Endothelial cell (in vitro differentiated cells): ENCODE data around the gene IFRD2. TPM values are rescaled to one million over a fixed set of nuclear protein-coding genes. Genes with fewer than 3 reads are reported as not detected.
A peak's percentile ranks its signal among the peaks of the same experiment; 100 is the strongest.

ENCODE experiments used
- DNase-seq: peaks from one replicate; pipeline ENCODE4 v3.0.0; 2021; ENCODE audit warnings: low spot score
- H3K27ac Mint-ChIP-seq: one replicate; pipeline ENCODE4 v1.8.0; 2021; ENCODE audit warnings: mixed read lengths, inconsistent platforms; ENCODE audit not compliant: unreplicated experiment
- H3K27me3 Mint-ChIP-seq: one replicate; pipeline ENCODE4 v1.8.0; 2021; ENCODE audit warnings: mild to moderate bottlenecking, moderate library complexity, mixed read lengths, inconsistent platforms; ENCODE audit not compliant: unreplicated experiment
- H3K36me3 Mint-ChIP-seq: one replicate; pipeline ENCODE4 v1.8.0; 2021; ENCODE audit warnings: mild to moderate bottlenecking, low read depth, mixed read lengths, inconsistent platforms; ENCODE audit not compliant: unreplicated experiment
- H3K4me1 Mint-ChIP-seq: one replicate; pipeline ENCODE4 v1.8.0; 2021; ENCODE audit warnings: mild to moderate bottlenecking, mixed read lengths, inconsistent platforms; ENCODE audit not compliant: unreplicated experiment
- H3K4me3 Mint-ChIP-seq: one replicate; pipeline ENCODE4 v1.8.0; 2021; ENCODE audit warnings: mild to moderate bottlenecking, mixed read lengths, inconsistent platforms; ENCODE audit not compliant: unreplicated experiment
- H3K9me3 Mint-ChIP-seq: one replicate; pipeline ENCODE4 v1.8.0; 2021; ENCODE audit warnings: mixed read lengths, inconsistent platforms; ENCODE audit not compliant: unreplicated experiment
- total RNA-seq: library from RNA; stranded (reverse); fragmentation: NEBNext Ultra II Directional; extraction: Animal tissue kit (Norgen Biotek cat#: 25700); gene quantifications from one replicate; pipeline ENCODE4 v1.2.1, GENCODE V29; 2021; ENCODE audit not compliant: unreplicated experiment
- TF ChIP-seq, protein P1 (sequence below): fragments of 200-600 bp; sonication (generic); IDR thresholded peaks from one replicate; pipeline ENCODE4 v1.5.0; 2021; ENCODE audit warnings: antibody characterized with exemption; ENCODE audit not compliant: unreplicated experiment

IFRD2 gene
- total RNA-seq, 1 donor from 2014 or later: 43.2 TPM

GRCh38 chr3:50243543-50243895, 48.7 kb downstream of the IFRD2 start:
- Mint-ChIP-seq H3K4me1 (peaks cover 80% of the 10 kb centered on the region), H3K4me3 (peak overlapping the region; percentile 85), H3K27me3 (peaks cover 24% of the 10 kb centered on the region), H3K36me3 (peaks cover 27% of the 10 kb centered on the region), H3K27ac (peak overlapping the region; percentile 99), H3K9me3 (no peaks in the 10 kb centered on the region)
- TF ChIP-seq, protein P1, sequence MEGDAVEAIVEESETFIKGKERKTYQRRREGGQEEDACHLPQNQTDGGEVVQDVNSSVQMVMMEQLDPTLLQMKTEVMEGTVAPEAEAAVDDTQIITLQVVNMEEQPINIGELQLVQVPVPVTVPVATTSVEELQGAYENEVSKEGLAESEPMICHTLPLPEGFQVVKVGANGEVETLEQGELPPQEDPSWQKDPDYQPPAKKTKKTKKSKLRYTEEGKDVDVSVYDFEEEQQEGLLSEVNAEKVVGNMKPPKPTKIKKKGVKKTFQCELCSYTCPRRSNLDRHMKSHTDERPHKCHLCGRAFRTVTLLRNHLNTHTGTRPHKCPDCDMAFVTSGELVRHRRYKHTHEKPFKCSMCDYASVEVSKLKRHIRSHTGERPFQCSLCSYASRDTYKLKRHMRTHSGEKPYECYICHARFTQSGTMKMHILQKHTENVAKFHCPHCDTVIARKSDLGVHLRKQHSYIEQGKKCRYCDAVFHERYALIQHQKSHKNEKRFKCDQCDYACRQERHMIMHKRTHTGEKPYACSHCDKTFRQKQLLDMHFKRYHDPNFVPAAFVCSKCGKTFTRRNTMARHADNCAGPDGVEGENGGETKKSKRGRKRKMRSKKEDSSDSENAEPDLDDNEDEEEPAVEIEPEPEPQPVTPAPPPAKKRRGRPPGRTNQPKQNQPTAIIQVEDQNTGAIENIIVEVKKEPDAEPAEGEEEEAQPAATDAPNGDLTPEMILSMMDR: no peak
- DNase-seq: no peak

DNA sequence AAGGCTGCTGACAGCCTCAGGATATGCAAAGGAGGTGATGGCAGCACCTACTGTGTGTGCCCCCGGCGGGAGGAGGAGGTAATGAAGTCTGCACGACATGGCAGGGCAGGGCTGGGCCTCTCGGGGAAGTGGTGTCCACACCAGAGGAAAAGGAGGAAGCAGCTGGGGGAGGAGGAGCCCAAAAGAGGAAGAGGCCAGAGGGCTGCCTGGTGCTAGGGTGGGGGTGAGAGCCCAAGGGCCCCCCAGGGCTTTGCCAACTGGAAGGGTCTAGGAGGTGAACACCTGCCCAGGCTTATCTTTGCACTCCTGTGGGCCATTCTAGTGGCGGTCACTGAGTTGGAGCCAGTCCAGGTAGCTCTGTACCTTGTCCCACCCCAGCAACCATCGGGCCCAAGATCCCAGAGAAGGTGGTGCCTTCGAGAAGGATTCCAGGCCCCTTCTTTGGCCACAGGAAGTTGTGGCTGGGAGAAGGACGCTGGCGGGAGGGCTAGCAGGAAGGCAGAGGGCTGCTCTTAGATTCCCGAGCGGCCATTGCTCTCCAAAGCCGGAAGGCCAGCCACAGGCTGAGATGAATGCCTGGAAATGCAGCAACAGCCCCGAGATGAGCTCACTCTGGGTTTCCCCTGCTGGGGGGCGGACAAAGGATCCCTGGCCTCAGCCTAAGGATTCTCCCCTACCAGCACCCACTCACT, 49.2 kb downstream of the IFRD2 start:
- peak overlapping the region; percentile 87 for H3K4me3 Mint-ChIP-seq
- DNase-seq: peak; percentile 77
- peaks cover 18% of the 10 kb centered on the region for H3K27me3 Mint-ChIP-seq
- H3K27ac Mint-ChIP-seq: peak overlapping the region; percentile 99
- peaks cover 24% of the 10 kb centered on the region for H3K36me3 Mint-ChIP-seq
- H3K9me3 Mint-ChIP-seq: no peaks in the 10 kb centered on the region
- peaks cover 76% of the 10 kb centered on the region for H3K4me1 Mint-ChIP-seq
- TF ChIP-seq, protein P1: no peak

DNA sequence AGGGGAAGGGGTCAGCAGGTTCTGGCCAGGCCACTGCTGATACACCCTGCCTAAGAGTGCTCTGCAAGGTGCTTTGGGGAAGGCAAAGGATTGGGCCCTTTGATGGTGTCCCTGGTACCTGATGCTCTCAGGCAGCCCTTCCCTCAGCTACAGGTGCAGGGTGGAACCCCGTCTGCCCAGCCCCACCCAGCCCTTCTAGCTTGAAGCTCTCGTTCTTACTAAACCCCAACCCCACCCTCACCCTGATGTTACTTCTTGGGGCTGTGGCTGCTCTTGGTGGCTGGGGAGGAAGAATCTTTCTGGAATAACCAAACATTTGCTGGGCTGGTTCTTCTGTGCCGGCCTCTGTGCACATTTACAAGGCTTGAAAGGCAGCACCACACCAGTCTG, 49.9 kb downstream of the IFRD2 start:
- Mint-ChIP-seq H3K4me3 (peak overlapping the region; percentile 87), H3K9me3 (no peaks in the 10 kb centered on the region), H3K27ac (peak overlapping the region; percentile 99), H3K36me3 (peaks cover 29% of the 10 kb centered on the region), H3K4me1 (peaks cover 78% of the 10 kb centered on the region), H3K27me3 (peaks cover 18% of the 10 kb centered on the region)
- no peak for DNase-seq
- TF ChIP-seq, protein P1: no peak

GRCh38 chr3:50241713-50242380, 50.4 kb downstream of the IFRD2 start:
- Mint-ChIP-seq H3K4me1 (peaks cover 77% of the 10 kb centered on the region), H3K27ac (peak overlapping the region; percentile 99), H3K27me3 (peaks cover 22% of the 10 kb centered on the region), H3K9me3 (no peaks in the 10 kb centered on the region), H3K36me3 (peaks cover 31% of the 10 kb centered on the region), H3K4me3 (peak overlapping the region; percentile 84)
- no peak for DNase-seq
- TF ChIP-seq, protein P1: no peak

DNA sequence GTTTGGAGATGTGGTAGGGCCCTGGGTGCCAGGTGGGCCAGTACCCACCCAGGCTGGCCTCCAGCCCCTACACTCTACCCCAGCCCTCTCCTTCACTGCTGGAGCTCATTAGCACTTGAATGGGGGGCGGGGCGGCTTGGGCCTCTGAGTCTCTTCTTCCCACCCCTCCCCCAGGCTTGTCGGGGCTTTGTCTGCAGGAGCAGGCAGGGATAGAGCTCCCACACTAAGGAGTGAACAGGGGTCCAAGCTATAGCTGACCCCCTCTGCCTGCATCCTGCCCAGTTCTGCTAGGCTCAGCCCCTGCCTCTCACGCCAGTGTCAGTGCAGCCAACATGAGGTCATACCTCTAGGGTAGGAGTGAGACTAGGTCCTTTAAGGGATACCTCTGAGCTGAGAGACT, 51.1 kb downstream of the IFRD2 start:
- Mint-ChIP-seq H3K4me3 (peak overlapping the region; percentile 84), H3K27ac (peak overlapping the region; percentile 96), H3K4me1 (peaks cover 76% of the 10 kb centered on the region), H3K9me3 (no peaks in the 10 kb centered on the region), H3K36me3 (peaks cover 34% of the 10 kb centered on the region), H3K27me3 (peaks cover 28% of the 10 kb centered on the region)
- DNase-seq: peak; percentile 52
- TF ChIP-seq, protein P1: no peak
